ENCODE measurements around the gene FAR2.

FAR2 gene

GRCh38 chr12:29314416-29314815 lies 165.3 kb downstream of the FAR2 start:
- no peak overlapping the region for H3K4me2 ChIP-seq (ENCODE audit: low read depth, low read length, poor library complexity, severe bottlenecking)
- H3K27ac ChIP-seq (ENCODE audit: low read depth, low read length), result no peak overlapping the region
- no peaks in the 10 kb centered on the region for H3K9me3 ChIP-seq (ENCODE audit: insufficient read depth, low read length)
- no peaks in the 10 kb centered on the region for H3K9me2 ChIP-seq (replicated peaks; ENCODE audit: insufficient read depth, low read length)
- no peaks in the 10 kb centered on the region for H4K20me1 ChIP-seq (ENCODE audit: low read depth, low read length)
- H3K79me2 ChIP-seq (ENCODE audit: insufficient read depth, low read length), result no peaks in the 10 kb centered on the region
- H3K4me3 ChIP-seq (ENCODE audit: insufficient read depth, low read length, poor library complexity, severe bottlenecking), result no peak overlapping the region
- no peaks in the 10 kb centered on the region for H3K36me3 ChIP-seq (ENCODE audit: low read length)
- no peak overlapping the region for H3K9ac ChIP-seq (ENCODE audit: low read length)
- no peak for TF ChIP-seq EZH2phosphoT487 (conservative IDR thresholded peaks at IDR 0.05; ENCODE audit: low read length)
- TF ChIP-seq CTCF (IDR thresholded peaks at IDR 0.05; ENCODE audit: insufficient read depth, low read length, poor library complexity, severe bottlenecking), result no peak
- no peak overlapping the region for H2AFZ ChIP-seq (ENCODE audit: low read depth, low read length, severe bottlenecking)
- H3F3A ChIP-seq (ENCODE audit: insufficient read depth), result no peaks in the 10 kb centered on the region
- no peaks in the 10 kb centered on the region for H3K27me3 ChIP-seq (ENCODE audit: low read length)

- Histone ChIP-seq H3K9ac (ENCODE audit: low read length) (no peak overlapping the region), H3K9me3 (ENCODE audit: insufficient read depth, low read length) (no peaks in the 10 kb centered on the region), H3K27me3 (ENCODE audit: low read length) (no peaks in the 10 kb centered on the region), H3K4me3 (ENCODE audit: insufficient read depth, low read length, poor library complexity, severe bottlenecking) (no peak overlapping the region), H2AFZ (ENCODE audit: low read depth, low read length, severe bottlenecking) (no peak overlapping the region), H3K4me2 (ENCODE audit: low read depth, low read length, poor library complexity, severe bottlenecking) (no peak overlapping the region), H3K27ac (ENCODE audit: low read depth, low read length) (no peak overlapping the region), H4K20me1 (ENCODE audit: low read depth, low read length) (no peaks in the 10 kb centered on the region), H3K9me2 (replicated peaks; ENCODE audit: insufficient read depth, low read length) (no peaks in the 10 kb centered on the region), H3F3A (ENCODE audit: insufficient read depth) (no peaks in the 10 kb centered on the region), H3K36me3 (ENCODE audit: low read length) (no peaks in the 10 kb centered on the region), H3K79me2 (ENCODE audit: insufficient read depth, low read length) (no peaks in the 10 kb centered on the region)
- TF ChIP-seq CTCF (IDR thresholded peaks at IDR 0.05; ENCODE audit: insufficient read depth, low read length, poor library complexity, severe bottlenecking), result no peak
- no peak for TF ChIP-seq EZH2phosphoT487 (conservative IDR thresholded peaks at IDR 0.05; ENCODE audit: low read length)
Observed at GRCh38 chr12:29316752-29317151, 167.7 kb downstream of the FAR2 start.

- peak; percentile 73 for TF ChIP-seq CTCF (IDR thresholded peaks at IDR 0.05; ENCODE audit: insufficient read depth, low read length, poor library complexity, severe bottlenecking)
- TF ChIP-seq EZH2phosphoT487 (conservative IDR thresholded peaks at IDR 0.05; ENCODE audit: low read length), result no peak
- H3K4me3 ChIP-seq (ENCODE audit: insufficient read depth, low read length, poor library complexity, severe bottlenecking), result no peak overlapping the region
- H3K9me3 ChIP-seq (ENCODE audit: insufficient read depth, low read length), result no peaks in the 10 kb centered on the region
- H2AFZ ChIP-seq (ENCODE audit: low read depth, low read length, severe bottlenecking), result peak overlapping the region; percentile 70
- H3K9ac ChIP-seq (ENCODE audit: low read length), result no peak overlapping the region
- peak overlapping the region; percentile 26 for H3K4me2 ChIP-seq (ENCODE audit: low read depth, low read length, poor library complexity, severe bottlenecking)
- H3K79me2 ChIP-seq (ENCODE audit: insufficient read depth, low read length), result no peaks in the 10 kb centered on the region
- H3K27ac ChIP-seq (ENCODE audit: low read depth, low read length), result no peak overlapping the region
- H3K9me2 ChIP-seq (replicated peaks; ENCODE audit: insufficient read depth, low read length), result no peaks in the 10 kb centered on the region
- no peaks in the 10 kb centered on the region for H3K27me3 ChIP-seq (ENCODE audit: low read length)
- no peaks in the 10 kb centered on the region for H3F3A ChIP-seq (ENCODE audit: insufficient read depth)
- H3K36me3 ChIP-seq (ENCODE audit: low read length), result no peaks in the 10 kb centered on the region
- H4K20me1 ChIP-seq (ENCODE audit: low read depth, low read length), result no peaks in the 10 kb centered on the region
Observed at GRCh38 chr12:29317556-29318363, 168.7 kb downstream of the FAR2 start.

Measured in SU-DHL-6 (cell line).